SKM-1 treated with dmso at 0.1 percent for 144 hours (cell line): ENCODE data around the gene ASS1.
A peak's percentile ranks its signal among the peaks of the same experiment; 100 is the strongest.

Source experiments
- DNase-seq: peaks from one replicate; lab custom pipeline; 2025; ENCODE audit not compliant: unreplicated experiment; lab: John Stamatoyannopoulos, UW

ASS1 gene

DNA sequence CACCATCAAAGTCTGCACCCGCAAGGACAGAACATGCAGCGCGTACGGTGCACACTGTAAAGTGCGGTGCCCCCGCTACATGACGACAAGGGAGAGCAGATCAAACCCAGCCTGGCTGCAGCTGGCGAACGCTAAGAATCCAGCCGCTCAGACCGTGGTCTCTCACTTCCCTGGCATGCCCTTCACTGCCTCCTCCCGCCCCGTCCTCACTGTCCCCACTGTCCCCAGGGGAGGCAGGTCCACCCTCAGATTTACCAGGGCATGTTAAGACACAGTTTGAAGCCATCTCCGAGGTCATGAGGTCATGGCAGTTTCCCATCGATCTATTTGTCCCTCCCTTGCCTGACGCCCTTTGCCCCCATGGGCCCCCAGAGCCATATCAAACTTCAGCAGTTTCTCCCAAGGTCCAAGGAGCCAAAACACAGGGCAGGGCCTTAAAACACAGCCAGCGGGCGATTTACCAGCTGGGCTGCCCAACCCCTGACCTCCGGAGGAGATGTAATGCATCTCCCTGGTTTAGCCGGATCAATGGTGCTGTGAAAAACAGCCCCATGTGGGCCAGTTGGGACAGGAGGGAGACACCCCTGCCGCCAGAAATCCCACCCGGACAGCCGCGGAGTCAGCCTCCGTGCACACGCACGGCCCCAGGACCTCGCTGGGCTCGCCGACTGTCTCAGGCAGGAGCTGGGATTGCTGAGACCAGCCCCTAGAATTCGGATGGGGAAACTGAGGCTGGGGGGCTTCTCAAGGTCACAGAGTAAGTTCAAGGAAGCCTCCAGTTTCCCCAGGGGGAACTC lies 82.3 kb downstream of the ASS1 start:
- DNase-seq, result no peak

- DNase-seq, result no peak
Observed at GRCh38 chr9:130527651-130528310, 83.0 kb downstream of the ASS1 start.

DNA sequence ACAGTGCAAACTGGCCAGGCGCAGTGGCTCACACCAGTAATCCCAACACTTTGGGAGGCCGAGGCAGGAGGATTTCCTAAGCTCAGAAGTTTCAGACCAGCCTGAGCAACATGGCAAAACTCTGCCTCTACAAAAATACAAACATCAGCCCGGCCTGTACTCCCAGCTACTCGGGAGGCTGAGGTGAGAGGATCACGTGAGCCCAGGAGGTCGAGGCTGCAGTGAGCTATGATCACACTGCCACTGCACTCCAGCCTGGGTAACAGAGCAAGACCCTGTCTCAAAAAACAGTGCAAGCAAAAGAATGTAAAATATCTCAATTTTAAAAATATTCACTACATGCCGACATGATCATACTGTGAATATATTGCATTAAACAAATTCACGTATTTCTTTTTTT lies 83.9 kb downstream of the ASS1 start:
- no peak for DNase-seq

GRCh38 chr9:130530938-130531337 lies 86.2 kb downstream of the ASS1 start:
- no peak for DNase-seq

GRCh38 chr9:130531670-130532069 lies 86.9 kb downstream of the ASS1 start:
- DNase-seq, result no peak

GRCh38 chr9:130532426-130533080 lies 87.8 kb downstream of the ASS1 start:
- no peak for DNase-seq

- DNase-seq, result no peak
Observed at GRCh38 chr9:130535818-130536521, 91.2 kb downstream of the ASS1 start.

GRCh38 chr9:130536701-130537107 lies 91.9 kb downstream of the ASS1 start:
- DNase-seq, result no peak

DNA sequence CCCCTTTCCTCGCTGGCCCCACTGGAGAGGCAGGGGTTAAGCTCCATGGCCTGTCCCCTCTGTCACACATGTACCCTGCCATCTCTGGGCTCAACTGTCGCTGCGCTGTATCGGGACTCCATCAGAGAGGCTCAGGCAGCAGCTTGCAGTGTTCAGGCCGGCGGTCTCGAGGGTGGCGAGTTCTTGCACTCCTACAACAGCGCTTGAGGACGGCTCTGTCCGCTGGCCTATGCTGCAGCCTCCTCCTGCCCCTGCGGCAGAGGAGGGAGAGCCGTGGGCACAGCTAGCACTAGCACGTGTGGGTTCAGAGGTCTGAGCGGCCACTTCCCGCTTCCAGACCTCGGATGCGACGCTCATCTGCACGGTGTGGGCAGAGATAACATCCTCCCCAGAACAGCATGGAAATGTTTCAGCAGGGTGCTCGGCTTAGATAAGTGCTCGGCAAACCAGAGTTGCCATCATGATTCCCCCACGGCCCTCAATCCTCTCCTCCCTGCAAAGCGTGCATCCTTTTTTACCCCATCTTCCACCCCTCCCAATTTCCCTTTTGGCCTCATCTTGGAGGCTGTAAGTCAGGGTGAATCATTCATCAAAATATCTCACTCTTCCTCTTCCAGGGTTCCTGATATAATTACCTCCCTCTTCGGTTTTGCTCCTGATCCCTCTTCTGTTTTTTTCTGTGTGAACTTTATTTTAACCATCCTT lies 92.7 kb downstream of the ASS1 start:
- no peak for DNase-seq

GRCh38 chr9:130539420-130540223 lies 94.9 kb downstream of the ASS1 start:
- DNase-seq, result no peak

DNA sequence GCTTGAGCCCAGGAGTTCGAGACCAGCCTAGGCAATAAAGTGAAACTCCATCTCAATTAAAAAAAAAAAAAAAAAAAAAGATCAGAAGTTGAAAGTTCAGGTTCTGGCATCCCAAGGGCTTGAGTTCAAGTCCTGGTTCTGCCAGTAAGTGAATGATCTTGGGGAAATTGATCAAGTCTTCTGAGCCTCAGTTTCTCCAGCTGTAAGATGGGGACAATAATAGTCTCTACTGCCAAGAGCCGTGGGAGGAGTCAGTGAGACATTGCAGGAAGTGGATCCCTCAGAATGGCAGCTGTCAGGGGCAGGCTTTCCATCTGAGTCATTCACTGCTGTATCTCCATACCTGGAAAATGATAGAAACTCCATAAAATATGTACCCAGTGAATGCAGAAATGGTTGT lies 96.8 kb downstream of the ASS1 start:
- no peak for DNase-seq

DNA sequence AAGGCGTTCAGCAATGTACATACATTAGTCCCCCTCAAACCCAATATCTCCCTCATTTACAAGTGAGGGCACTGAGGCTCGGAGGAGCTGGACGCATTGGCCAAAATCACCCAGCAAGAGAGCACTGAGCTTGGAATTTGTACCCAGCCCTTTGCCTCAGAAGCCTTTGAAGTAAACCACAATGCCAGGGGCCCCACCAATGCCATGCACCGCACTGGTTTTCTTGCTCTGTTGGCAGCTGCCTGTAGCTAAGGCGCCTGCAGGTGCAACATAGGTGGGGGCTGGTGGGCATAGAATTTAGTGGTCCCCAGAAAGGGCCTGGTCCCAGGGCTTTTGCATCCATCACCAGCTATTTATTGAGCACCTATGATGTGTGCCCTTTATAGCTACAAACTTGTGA lies 97.3 kb downstream of the ASS1 start:
- no peak for DNase-seq

DNA sequence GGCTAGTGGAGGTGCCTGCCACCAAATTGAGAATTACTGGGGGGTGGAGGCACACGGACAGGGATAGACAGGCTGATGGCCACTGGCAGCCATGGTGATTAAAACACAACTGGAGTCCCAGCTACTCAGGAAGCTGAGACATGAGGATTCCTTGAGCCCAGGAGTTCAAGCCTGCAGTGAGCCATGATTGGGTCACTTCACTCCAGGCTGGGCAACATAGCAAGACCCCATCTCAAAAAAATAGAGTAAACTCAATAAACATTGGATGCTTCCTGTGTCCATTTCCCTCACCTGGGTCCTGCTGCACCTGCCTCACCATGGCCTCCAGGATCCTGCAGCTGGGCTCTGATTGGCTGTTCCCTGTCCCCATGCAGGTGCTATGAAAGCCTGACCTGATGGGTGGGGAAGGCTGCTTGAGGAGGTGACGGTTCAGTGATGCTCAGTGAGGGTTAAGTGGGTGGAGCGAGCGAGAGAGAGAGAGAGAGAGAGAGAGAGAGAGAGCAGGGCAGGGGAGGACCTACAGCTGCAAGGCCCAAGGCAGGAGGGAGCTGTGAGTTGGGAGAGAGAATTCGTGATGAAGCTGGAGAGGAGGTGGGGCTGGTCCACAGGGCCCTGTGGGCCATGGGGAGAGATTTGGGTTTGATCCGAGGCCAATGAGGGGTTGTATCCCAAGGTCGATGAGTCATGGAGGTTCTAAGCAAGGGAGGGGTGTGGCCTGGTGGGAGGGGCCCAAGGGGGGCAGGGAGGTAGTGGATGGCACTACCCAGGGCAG lies 97.9 kb downstream of the ASS1 start:
- no peak for DNase-seq

- DNase-seq, result no peak
Observed at GRCh38 chr9:130543368-130543767, 98.6 kb downstream of the ASS1 start.

DNA sequence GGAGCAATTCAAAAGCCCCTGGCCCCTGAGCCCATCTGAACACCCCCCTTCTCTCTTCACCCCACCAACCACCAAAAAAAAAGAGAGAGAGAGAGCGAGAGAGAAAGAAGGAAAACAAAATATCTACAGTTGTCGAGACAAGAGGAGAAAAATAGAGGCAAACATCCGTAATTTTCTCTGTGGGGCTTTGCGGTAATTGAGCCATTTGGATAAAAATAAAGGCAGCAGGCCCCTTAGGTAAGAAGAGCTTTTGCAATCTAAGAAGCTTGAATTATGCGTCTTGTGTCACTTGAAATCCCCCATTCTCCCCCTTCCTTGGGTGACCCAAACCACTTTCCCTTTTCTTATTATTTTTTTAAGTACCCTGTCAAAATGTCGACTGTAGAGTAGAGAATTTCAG lies 99.1 kb downstream of the ASS1 start:
- DNase-seq, result peak; percentile 38

DNA sequence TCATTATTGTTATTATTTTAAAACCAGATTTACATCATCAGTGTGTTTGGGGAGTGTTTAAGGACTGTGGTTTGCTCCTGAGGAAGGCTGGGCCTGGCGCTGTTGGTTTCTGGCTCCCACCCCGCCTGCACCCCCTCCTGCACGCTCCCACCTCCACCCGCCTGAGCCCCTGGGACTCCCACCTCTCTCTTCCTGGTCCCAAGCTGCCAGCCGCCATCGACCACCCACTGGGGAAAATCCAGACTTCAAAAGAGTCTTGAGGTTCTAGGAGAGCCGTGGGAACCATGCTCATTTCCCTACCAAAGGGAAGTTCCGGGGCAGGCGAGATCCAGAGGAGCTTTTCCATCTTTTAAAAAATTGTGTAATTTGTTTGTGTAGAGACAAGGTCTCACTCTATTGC lies 99.6 kb downstream of the ASS1 start:
- DNase-seq, result no peak

- DNase-seq, result no peak
Observed at GRCh38 chr9:130548103-130548502, 103.3 kb downstream of the ASS1 start.

GRCh38 chr9:130549093-130549735 lies 104.5 kb downstream of the ASS1 start:
- no peak for DNase-seq
